CD14-positive monocyte (primary cell): ENCODE measurements around the gene CHMP1A. TPM values are rescaled to one million over a fixed set of nuclear protein-coding genes. Genes with fewer than 3 reads are reported as not detected.

Source experiments
- DNase-seq, 3 donors: peaks; one replicate each; pipeline ENCODE4 v3.0.0-alpha.2; 2011 to 2022
- H2AFZ ChIP-seq: 2 replicates; pipeline ENCODE4 v1.6.0; 2012; ENCODE audit warnings: mild to moderate bottlenecking, low read depth, low read length, inconsistent platforms; ENCODE audit not compliant: insufficient read depth, poor library complexity, severe bottlenecking
- H3K27ac ChIP-seq, 2 donors: 1 replicate in 1 of 2; 2 replicates in 1 of 2; pipeline ENCODE4 v1.5.1; 2012 to 2013; ENCODE audit warnings: low read length in 2 of 2, control low read depth in 1 of 2, inconsistent platforms in 1 of 2, low read depth in 1 of 2, mild to moderate bottlenecking in 1 of 2
- H3K27me3 ChIP-seq, 2 donors: one replicate each; pipeline versions ENCODE4 v1.6.0 to v1.6.1; 2011 to 2013; ENCODE audit warnings: low read length in 2 of 2; ENCODE audit not compliant: control insufficient read depth in 2 of 2, insufficient read depth in 2 of 2
- H3K36me3 ChIP-seq, 2 donors: replicated peaks in 1 of 2; 1 replicate in 1 of 2; 2 replicates in 1 of 2; pipeline versions ENCODE4 v1.5.1 to v1.6.1; 2012 to 2013; ENCODE audit warnings: low read length in 2 of 2, control low read depth in 1 of 2, inconsistent platforms in 1 of 2, mild to moderate bottlenecking in 1 of 2; ENCODE audit not compliant: insufficient read depth in 2 of 2, control insufficient read depth in 1 of 2
- H3K4me1 ChIP-seq, 2 donors: 1 replicate in 1 of 2; 2 replicates in 1 of 2; pipeline versions ENCODE4 v1.5.1 to v1.6.1; 2012 to 2013; ENCODE audit warnings: low read length in 2 of 2, control low read depth in 1 of 2, inconsistent platforms in 1 of 2, mild to moderate bottlenecking in 1 of 2, moderate library complexity in 1 of 2; ENCODE audit not compliant: insufficient read depth in 2 of 2, control insufficient read depth in 1 of 2
- H3K4me2 ChIP-seq: replicated peaks from 2 replicates; pipeline ENCODE3; 2012; ENCODE audit warnings: low read length, moderate library complexity, mild to moderate bottlenecking; ENCODE audit not compliant: poor library complexity, severe bottlenecking; ENCODE audit errors: extremely low read depth
- H3K4me3 ChIP-seq, 3 experiments: fragments of 200-600 bp in 1 of 3; sonication (generic) in 1 of 3; replicated peaks in 1 of 3; 1 replicate in 2 of 3; 2 replicates in 1 of 3; pipeline ENCODE4 v1.5.1; 2011 to 2013; ENCODE audit warnings: low read length in 3 of 3, mild to moderate bottlenecking in 3 of 3, control low read depth in 2 of 3, low read depth in 2 of 3, inconsistent platforms in 1 of 3, moderate library complexity in 1 of 3
- H3K79me2 ChIP-seq: 2 replicates; pipeline ENCODE4 v1.6.0; 2012; ENCODE audit warnings: mild to moderate bottlenecking, control low read depth, inconsistent platforms, low read length, moderate library complexity; ENCODE audit not compliant: insufficient read depth
- H3K9ac ChIP-seq: 2 replicates; pipeline ENCODE4 v1.6.0; 2017; ENCODE audit warnings: low read length, mild to moderate bottlenecking; ENCODE audit not compliant: insufficient read depth, poor library complexity, severe bottlenecking
- H3K9me3 ChIP-seq, 2 donors: replicated peaks in 1 of 2; 1 replicate in 1 of 2; 2 replicates in 1 of 2; pipeline versions ENCODE4 v1.5.1 to v1.6.1; 2012 to 2013; ENCODE audit warnings: low read length in 2 of 2, control low read depth in 1 of 2; ENCODE audit not compliant: control insufficient read depth in 1 of 2, insufficient read depth in 1 of 2
- H4K20me1 ChIP-seq: 2 replicates; pipeline ENCODE4 v1.6.0; 2012; ENCODE audit warnings: mild to moderate bottlenecking, low read length, control low read depth, moderate library complexity; ENCODE audit not compliant: insufficient read depth
- H3K27ac Mint-ChIP-seq, 7 donors: one replicate each; pipeline ENCODE4 v1.8.0; 2020; ENCODE audit warnings: mild to moderate bottlenecking in 7 of 7, mixed read lengths in 7 of 7, moderate library complexity in 6 of 7, inconsistent platforms in 2 of 7
- H3K27me3 Mint-ChIP-seq, 3 donors: one replicate each; pipeline ENCODE4 v1.8.0; 2021 to 2022; ENCODE audit warnings: low read depth in 3 of 3, mild to moderate bottlenecking in 3 of 3, mixed read lengths in 3 of 3, moderate library complexity in 3 of 3, inconsistent platforms in 1 of 3
- H3K36me3 Mint-ChIP-seq, 2 donors: one replicate each; pipeline ENCODE4 v1.8.0; 2020; ENCODE audit warnings: mixed read lengths in 2 of 2, inconsistent platforms in 1 of 2, mild to moderate bottlenecking in 1 of 2
- H3K4me1 Mint-ChIP-seq: one replicate; pipeline ENCODE4 v1.8.0; 2020; ENCODE audit warnings: mild to moderate bottlenecking, mixed read lengths
- H3K4me3 Mint-ChIP-seq, 2 donors: one replicate each; pipeline ENCODE4 v1.8.0; 2020; ENCODE audit warnings: mild to moderate bottlenecking in 2 of 2, mixed read lengths in 2 of 2, moderate library complexity in 1 of 2
- H3K9me3 Mint-ChIP-seq, 7 donors: one replicate each; pipeline ENCODE4 v1.8.0; 2020 to 2022; ENCODE audit warnings: mixed read lengths in 7 of 7, mild to moderate bottlenecking in 6 of 7, moderate library complexity in 6 of 7, inconsistent platforms in 2 of 7
- WGBS: methylation state at CpG from one replicate; pipeline ENCODE4 v1.1.5; 2013; ENCODE audit warnings: missing lambda C conversion rate; ENCODE audit not compliant: insufficient coverage; 5-methylcytosine and 5-hydroxymethylcytosine counted together
- intact Hi-C, 2 donors: fragments of 100-400 bp; cut with micrococcal nuclease; formaldehyde crosslinking; loops; one replicate each; pipeline versions ENCODE4 v1.15.0 to v1.15.1; 2023
- polyA plus RNA-seq, 3 donors: library from polyadenylated mRNA; depleted of rRNA in 1 of 3; unstranded in 2 of 3; stranded (reverse) in 1 of 3; fragments of 300-500 nt in 2 of 3; fragments of >200 nt in 1 of 3; fragmentation: Illumina TruSeq in 2 of 3; gene quantifications; 1 replicate in 2 of 3; 2 replicates in 1 of 3; pipeline ENCODE4 v1.2.3, GENCODE V29; 2012 to 2021
- TF ChIP-seq, protein P1 (sequence below): fragments of 200-600 bp; IDR thresholded peaks from one replicate; pipeline ENCODE4 v1.8.0; 2022; ENCODE audit warnings: antibody characterized with exemption, mild to moderate bottlenecking

The CHMP1A gene
- polyA plus RNA-seq, 3 donors = 57.3 to 85.7 (median 76.6) TPM

DNA sequence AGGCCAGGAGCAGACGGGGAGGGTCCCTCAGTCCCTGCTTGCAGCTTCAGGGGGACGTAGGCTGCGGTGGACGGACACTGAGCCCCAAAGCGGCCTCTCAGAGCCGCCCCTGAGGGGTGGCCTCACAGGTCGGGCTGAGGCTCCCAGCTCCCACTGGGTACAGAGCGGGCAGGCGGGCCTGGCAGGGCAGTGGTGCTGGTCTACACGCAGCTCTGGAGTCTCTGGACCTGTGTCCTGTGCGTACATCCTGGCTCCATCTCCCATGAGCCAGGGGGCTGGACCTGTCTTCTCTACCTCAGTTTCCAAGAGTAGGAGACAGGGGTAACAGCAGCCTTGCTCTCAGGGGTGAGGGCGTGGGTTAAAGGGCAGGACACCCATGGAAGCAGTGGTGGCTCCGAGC lies 42.3 kb downstream of the CHMP1A start:
- Histone ChIP-seq H3K9me3 (no peaks in the 10 kb centered on the region), H3K79me2 (no peaks in the 10 kb centered on the region), H3K4me3 (no peak overlapping the region), H3K9ac (no peak overlapping the region), H3K4me1 (no peaks in the 10 kb centered on the region), H4K20me1 (no peaks in the 10 kb centered on the region), H3K4me2 (no peak overlapping the region), H3K36me3 (no peaks in the 10 kb centered on the region), H3K27me3 (no peaks in the 10 kb centered on the region), H3K27ac (no peak overlapping the region), H2AFZ (no peak overlapping the region)
- TF ChIP-seq, protein P1, sequence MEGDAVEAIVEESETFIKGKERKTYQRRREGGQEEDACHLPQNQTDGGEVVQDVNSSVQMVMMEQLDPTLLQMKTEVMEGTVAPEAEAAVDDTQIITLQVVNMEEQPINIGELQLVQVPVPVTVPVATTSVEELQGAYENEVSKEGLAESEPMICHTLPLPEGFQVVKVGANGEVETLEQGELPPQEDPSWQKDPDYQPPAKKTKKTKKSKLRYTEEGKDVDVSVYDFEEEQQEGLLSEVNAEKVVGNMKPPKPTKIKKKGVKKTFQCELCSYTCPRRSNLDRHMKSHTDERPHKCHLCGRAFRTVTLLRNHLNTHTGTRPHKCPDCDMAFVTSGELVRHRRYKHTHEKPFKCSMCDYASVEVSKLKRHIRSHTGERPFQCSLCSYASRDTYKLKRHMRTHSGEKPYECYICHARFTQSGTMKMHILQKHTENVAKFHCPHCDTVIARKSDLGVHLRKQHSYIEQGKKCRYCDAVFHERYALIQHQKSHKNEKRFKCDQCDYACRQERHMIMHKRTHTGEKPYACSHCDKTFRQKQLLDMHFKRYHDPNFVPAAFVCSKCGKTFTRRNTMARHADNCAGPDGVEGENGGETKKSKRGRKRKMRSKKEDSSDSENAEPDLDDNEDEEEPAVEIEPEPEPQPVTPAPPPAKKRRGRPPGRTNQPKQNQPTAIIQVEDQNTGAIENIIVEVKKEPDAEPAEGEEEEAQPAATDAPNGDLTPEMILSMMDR = no peak
- H3K27ac Mint-ChIP-seq = no peak overlapping the region
- WGBS = 91% methylated on average over 12 of the region's 13 CpGs
- intact Hi-C loops = no loop called here
- H3K36me3 Mint-ChIP-seq = no peaks in the 10 kb centered on the region
- peaks cover 0 to 5% (median 0%) of the 10 kb centered on the region in 7 donors for H3K9me3 Mint-ChIP-seq
- H3K4me1 Mint-ChIP-seq = no peaks in the 10 kb centered on the region
- peaks cover 6 to 15% (median 6%) of the 10 kb centered on the region in 3 donors for H3K27me3 Mint-ChIP-seq
- H3K4me3 Mint-ChIP-seq = no peak overlapping the region
- no peak for DNase-seq

DNA sequence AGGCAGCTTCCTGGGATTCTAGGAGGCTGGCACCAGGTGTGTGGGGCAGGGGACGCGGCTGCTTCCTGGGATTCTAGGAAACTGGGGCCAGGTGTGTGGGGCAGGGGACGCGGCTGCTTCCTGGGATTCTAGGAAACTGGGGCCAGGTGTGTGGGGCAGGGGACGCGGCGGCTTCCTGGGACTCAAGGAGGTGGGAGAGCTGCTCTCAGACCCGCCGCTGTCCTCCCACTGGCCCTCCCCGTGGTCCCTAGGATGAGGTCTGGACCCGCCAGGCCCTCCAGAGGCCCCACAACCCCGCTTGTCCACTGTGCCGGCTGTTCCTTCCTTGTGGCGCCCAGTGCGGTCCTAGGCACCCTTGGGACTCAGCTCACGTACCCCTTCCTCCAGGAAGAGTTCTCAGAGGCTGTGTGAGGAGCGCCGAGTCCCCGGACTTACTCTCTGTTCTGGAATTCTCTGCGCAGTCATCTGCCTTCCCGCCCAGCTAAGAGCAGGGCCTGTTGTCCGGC lies 43.5 kb downstream of the CHMP1A start:
- TF ChIP-seq, protein P1 = no peak
- H3K36me3 ChIP-seq = no peaks in the 10 kb centered on the region
- H3K4me2 ChIP-seq = no peak overlapping the region
- 96% methylated on average over 19 of the region's 22 CpGs for WGBS
- H3K27ac ChIP-seq = no peak overlapping the region
- H3K9me3 ChIP-seq = no peaks in the 10 kb centered on the region
- DNase-seq = no peak
- Mint-ChIP-seq H3K4me3 (no peak overlapping the region), H3K27me3 (peaks cover 6 to 15% (median 6%) of the 10 kb centered on the region in 3 donors), H3K36me3 (no peaks in the 10 kb centered on the region), H3K4me1 (no peaks in the 10 kb centered on the region), H3K27ac (no peak overlapping the region), H3K9me3 (peaks cover 0 to 5% (median 0%) of the 10 kb centered on the region in 7 donors)
- no peak overlapping the region for H3K4me3 ChIP-seq
- H3K4me1 ChIP-seq = no peaks in the 10 kb centered on the region
- H4K20me1 ChIP-seq = no peaks in the 10 kb centered on the region
- H3K79me2 ChIP-seq = no peaks in the 10 kb centered on the region
- no peak overlapping the region for H3K9ac ChIP-seq
- H2AFZ ChIP-seq = no peak overlapping the region
- intact Hi-C loops = no loop called here
- H3K27me3 ChIP-seq = no peaks in the 10 kb centered on the region
